GM18909 (cell line): ENCODE measurements around the gene SLC25A38.
"Not testable (repeated sequence)": the region's sequence is repeated elsewhere in the genome, so short reads cannot be mapped to it uniquely, and the experiment has no call there.

Experiments used
- ATAC-seq: cut with Tn5 transposase; IDR thresholded peaks from one replicate; pipeline ENCODE4 v1.9.1; 2021; ENCODE audit warnings: mild to moderate bottlenecking; ENCODE audit not compliant: unreplicated experiment, poor library complexity

SLC25A38 gene

GRCh38 chr3:39406368-39407258 lies 23.4 kb downstream of the SLC25A38 start, which contains the start of gene RPSA:
TSS of gene RPSA (plus strand) at chr3:39406720. CDS start at chr3:39407654, 934 bp downstream.
- ATAC-seq: peak; percentile 94

GRCh38 chr3:39407259-39407629 lies 24.1 kb downstream of the SLC25A38 start:
- no peak for ATAC-seq

- no peak for ATAC-seq
Observed at GRCh38 chr3:39407773-39408492, 24.8 kb downstream of the SLC25A38 start.

- ATAC-seq: no peak
Observed at GRCh38 chr3:39408493-39409372, 25.6 kb downstream of the SLC25A38 start.

GRCh38 chr3:39409514-39410136 lies 26.5 kb downstream of the SLC25A38 start:
- no peak for ATAC-seq

- ATAC-seq: no peak
Observed at GRCh38 chr3:39410893-39411292, 27.7 kb downstream of the SLC25A38 start.

GRCh38 chr3:39412668-39413260 lies 29.6 kb downstream of the SLC25A38 start:
- ATAC-seq: no peak

GRCh38 chr3:39413691-39414420 lies 30.7 kb downstream of the SLC25A38 start:
- ATAC-seq: no peak

- no peak for ATAC-seq
Observed at GRCh38 chr3:39414421-39414907, 31.3 kb downstream of the SLC25A38 start.

- ATAC-seq: not testable (repeated sequence)
Observed at GRCh38 chr3:39415302-39415701, 32.1 kb downstream of the SLC25A38 start.

GRCh38 chr3:39415983-39416382 lies 32.8 kb downstream of the SLC25A38 start:
- no peak for ATAC-seq

- not testable (repeated sequence) for ATAC-seq
Observed at GRCh38 chr3:39416998-39417397, 33.8 kb downstream of the SLC25A38 start.

- not testable (repeated sequence) for ATAC-seq
Observed at GRCh38 chr3:39418556-39419225, 35.5 kb downstream of the SLC25A38 start.

GRCh38 chr3:39419742-39420315 lies 36.7 kb downstream of the SLC25A38 start:
- ATAC-seq: no peak

- ATAC-seq: no peak
Observed at GRCh38 chr3:39420543-39420942, 37.4 kb downstream of the SLC25A38 start.

- ATAC-seq: no peak
Observed at GRCh38 chr3:39423436-39423970, 40.3 kb downstream of the SLC25A38 start.

- ATAC-seq: no peak
Observed at GRCh38 chr3:39426312-39426711, 43.1 kb downstream of the SLC25A38 start.

- no peak for ATAC-seq
Observed at GRCh38 chr3:39427506-39427905, 44.3 kb downstream of the SLC25A38 start.
